ENCODE results near the gene APOBEC3A.

APOBEC3A gene

GRCh38 chr22:38957046-38957770 lies at the start of gene APOBEC3A:
TSS of gene APOBEC3A (plus strand) at chr22:38957609. CDS start at chr22:38957692, 83 bp downstream.
- no peak for TF ChIP-seq CTCF (IDR thresholded peaks at IDR 0.05; ENCODE audit: borderline replicate concordance, insufficient read depth, low read depth, low read length)
- no peak within 1 kb of the TSS for H3K4me3 ChIP-seq (ENCODE audit: low read depth, low read length)

DNA sequence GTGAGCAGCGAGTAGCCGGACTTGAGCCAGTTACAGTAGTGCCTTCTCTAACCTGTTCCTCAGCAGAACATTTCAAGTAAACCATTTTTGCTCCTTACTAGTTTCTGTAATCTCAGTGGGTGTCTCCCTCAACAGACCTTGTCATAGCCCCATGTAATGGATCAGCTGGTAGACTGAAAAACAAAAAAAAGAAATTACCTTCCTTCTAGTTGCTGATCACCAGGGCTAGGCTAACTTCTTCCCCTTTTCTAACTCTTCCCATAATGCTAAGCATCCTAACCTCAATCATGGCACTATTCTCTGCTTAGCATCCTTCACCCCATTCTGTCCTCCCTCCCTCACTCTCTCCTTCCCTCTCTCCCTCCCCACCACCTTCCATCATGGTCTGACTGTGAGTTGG lies 49.6 kb upstream of the APOBEC3A start:
- TF ChIP-seq CTCF (IDR thresholded peaks at IDR 0.05; ENCODE audit: borderline replicate concordance, insufficient read depth, low read depth, low read length), result no peak

DNA sequence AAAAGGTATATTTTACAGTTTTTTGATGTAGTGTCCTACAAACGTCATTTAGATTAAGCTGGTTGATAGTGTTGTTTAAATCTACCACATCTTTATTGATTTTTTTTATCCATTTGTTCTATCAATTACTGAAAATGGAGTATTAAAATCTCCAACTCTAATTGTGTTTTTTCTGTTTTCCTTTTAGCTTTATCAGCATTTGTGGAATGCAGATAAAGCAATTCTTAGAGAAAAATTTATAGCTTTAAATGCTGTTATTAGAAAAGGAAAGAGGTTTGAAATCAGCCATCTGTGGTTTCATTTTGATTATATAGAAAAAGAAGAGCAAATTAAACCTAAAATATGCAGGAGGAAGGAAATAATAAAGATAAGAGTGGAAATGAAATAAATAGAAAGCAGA lies 46.0 kb upstream of the APOBEC3A start:
- no peak for TF ChIP-seq CTCF (IDR thresholded peaks at IDR 0.05; ENCODE audit: borderline replicate concordance, insufficient read depth, low read depth, low read length)
- H3K4me3 ChIP-seq (ENCODE audit: low read depth, low read length), result no peak overlapping the region

More for the DNA sequence above, 49.6 kb upstream of the APOBEC3A start:
- no peak overlapping the region for H3K4me3 ChIP-seq (ENCODE audit: low read depth, low read length)

DNA sequence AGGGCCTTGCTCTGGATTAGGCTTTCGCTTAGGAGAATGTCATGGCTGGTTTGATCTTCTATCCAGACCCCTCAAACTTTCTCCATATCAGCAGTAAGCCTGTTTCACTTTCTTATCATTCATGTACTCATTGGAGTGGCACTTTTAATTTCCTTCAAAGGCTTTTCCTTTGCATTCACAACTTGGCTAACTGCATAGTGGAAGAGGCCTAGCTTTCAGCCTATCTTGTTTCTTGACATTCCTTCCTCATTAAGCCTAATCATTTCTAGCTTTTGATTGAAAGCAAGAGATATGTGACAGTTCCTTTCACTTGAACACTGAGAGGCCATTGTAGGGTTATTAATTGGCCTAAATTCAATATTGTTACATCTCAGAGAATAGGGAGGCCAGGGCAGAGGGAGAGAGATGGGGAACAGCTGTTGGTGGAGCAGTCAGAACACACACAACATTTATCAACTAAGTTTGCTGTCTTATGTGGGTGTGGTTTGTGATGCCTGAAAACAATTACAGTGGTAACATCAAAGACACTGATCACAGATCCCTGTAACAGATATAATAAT lies 37.7 kb upstream of the APOBEC3A start:
- H3K4me3 ChIP-seq (ENCODE audit: low read depth, low read length), result no peak overlapping the region
- no peak for TF ChIP-seq CTCF (IDR thresholded peaks at IDR 0.05; ENCODE audit: borderline replicate concordance, insufficient read depth, low read depth, low read length)

GRCh38 chr22:38921120-38921519 lies 36.3 kb upstream of the APOBEC3A start:
- no peak overlapping the region for H3K4me3 ChIP-seq (ENCODE audit: low read depth, low read length)
- TF ChIP-seq CTCF (IDR thresholded peaks at IDR 0.05; ENCODE audit: borderline replicate concordance, insufficient read depth, low read depth, low read length), result no peak

DNA sequence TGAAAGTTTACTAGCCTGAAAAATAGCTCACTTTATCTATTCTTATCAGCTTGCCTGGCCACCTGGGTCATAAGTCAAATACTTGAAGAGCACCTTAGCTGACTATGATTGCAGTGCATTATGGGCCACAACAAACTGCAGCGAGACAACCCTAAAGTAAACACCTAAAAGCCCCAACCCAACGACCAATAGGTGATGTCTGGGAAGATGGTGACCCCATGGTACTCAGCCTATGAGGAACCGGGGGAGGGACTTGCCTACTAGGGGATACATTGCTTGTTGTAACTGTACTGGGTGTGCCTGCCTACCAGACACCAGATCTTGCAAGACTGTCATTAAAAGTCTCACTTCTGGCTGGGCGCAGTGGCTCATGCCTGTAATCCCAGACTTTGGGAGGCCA lies 35.6 kb upstream of the APOBEC3A start:
- TF ChIP-seq CTCF (IDR thresholded peaks at IDR 0.05; ENCODE audit: borderline replicate concordance, insufficient read depth, low read depth, low read length), result no peak
- H3K4me3 ChIP-seq (ENCODE audit: low read depth, low read length), result no peak overlapping the region

Data from GM12875 (cell line).